ENCODE data around the gene CSGALNACT2.

Gene CSGALNACT2

DNA sequence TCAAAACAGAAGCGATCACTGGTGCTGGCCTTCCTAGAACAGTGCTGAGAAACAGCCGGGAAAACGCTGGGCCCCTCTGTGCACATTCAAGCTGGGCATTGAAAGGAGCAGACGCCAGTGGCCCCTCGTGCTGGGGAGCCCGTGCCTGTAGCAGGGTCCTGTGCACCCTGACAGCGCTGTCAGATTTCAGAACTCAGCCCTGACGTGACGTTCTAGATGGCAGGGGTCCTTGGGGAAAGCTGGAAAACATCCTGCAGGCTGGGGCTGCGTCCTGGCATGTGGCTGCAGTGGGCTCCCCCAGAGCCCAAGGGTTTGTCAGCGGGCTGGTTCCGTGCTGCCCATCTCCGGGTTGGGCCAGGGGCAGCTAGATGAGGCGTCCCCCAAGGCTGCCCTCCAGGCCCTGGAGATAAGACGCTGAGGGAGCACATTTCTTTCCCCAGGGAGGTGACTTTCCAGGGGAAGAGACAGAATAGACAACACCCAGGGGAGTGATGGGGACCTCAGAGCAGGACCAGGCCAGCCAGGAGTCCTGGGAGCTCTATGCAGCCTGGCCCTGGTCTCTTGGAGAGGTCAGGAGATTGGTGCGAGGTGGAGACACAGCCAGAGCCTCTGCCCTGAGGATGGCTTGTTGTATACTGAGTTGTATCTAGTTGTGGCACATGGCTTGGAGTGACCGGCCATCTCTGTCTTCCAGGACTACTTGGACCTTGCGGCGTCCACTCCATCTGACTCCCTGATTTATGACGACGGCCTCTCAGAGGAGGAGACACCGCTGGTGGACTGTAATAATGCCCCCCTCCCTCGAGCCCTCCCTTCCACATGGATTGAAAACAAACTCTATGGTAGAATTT, 12.1 kb upstream of the CSGALNACT2 start:
- DNase-seq (ENCODE audit: insufficient read length, low spot score) (no peak), FAIRE-seq (no peak)
- TF ChIP-seq, protein P1, sequence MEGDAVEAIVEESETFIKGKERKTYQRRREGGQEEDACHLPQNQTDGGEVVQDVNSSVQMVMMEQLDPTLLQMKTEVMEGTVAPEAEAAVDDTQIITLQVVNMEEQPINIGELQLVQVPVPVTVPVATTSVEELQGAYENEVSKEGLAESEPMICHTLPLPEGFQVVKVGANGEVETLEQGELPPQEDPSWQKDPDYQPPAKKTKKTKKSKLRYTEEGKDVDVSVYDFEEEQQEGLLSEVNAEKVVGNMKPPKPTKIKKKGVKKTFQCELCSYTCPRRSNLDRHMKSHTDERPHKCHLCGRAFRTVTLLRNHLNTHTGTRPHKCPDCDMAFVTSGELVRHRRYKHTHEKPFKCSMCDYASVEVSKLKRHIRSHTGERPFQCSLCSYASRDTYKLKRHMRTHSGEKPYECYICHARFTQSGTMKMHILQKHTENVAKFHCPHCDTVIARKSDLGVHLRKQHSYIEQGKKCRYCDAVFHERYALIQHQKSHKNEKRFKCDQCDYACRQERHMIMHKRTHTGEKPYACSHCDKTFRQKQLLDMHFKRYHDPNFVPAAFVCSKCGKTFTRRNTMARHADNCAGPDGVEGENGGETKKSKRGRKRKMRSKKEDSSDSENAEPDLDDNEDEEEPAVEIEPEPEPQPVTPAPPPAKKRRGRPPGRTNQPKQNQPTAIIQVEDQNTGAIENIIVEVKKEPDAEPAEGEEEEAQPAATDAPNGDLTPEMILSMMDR (IDR thresholded peaks at IDR 0.05; ENCODE audit: insufficient read depth, missing control alignments) = no peak

DNA sequence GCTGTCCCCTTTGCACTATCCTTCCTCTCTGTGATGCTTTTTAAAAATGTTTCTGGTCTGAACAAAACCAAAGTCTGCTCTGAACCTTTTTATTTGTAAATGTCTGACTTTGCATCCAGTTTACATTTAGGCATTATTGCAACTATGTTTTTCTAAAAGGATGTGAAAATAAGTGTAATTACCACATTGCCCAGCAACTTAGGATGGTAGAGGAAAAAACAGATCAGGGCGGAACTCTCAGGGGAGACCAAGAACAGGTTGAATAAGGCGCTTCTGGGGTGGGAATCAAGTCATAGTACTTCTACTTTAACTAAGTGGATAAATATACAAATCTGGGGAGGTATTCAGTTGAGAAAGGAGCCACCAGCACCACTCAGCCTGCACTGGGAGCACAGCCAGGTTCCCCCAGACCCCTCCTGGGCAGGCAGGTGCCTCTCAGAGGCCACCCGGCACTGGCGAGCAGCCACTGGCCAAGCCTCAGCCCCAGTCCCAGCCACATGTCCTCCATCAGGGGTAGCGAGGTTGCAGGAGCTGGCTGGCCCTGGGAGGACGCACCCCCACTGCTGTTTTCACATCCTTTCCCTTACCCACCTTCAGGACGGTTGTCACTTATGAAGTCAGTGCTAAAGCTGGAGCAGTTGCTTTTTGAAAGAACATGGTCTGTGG, 11.4 kb upstream of the CSGALNACT2 start:
- no peak for FAIRE-seq
- no peak for DNase-seq (ENCODE audit: insufficient read length, low spot score)
- TF ChIP-seq, protein P1 (IDR thresholded peaks at IDR 0.05; ENCODE audit: insufficient read depth, missing control alignments) = no peak

DNA sequence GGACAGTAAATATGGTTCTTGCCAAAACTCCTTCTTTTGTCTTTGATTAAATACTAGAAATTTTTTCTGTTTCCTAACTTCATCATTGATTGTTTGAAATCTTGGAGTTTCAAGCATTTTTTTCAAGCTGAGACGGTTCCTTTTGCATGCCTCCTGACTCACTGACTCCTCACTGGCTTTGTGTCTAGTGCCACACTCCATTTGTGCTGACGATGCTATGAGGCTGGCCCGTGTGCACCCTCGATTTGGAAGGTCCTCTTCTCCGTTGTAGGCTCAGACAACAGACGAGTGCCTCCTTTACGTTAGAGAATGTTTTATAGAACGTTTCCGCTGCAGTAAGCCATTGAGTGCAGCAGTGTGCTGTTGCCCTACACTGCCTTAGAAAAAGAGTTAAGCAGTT, 10.8 kb upstream of the CSGALNACT2 start:
- DNase-seq (ENCODE audit: insufficient read length, low spot score) (no peak), FAIRE-seq (no peak)
- TF ChIP-seq, protein P1 (IDR thresholded peaks at IDR 0.05; ENCODE audit: insufficient read depth, missing control alignments) = no peak

DNA sequence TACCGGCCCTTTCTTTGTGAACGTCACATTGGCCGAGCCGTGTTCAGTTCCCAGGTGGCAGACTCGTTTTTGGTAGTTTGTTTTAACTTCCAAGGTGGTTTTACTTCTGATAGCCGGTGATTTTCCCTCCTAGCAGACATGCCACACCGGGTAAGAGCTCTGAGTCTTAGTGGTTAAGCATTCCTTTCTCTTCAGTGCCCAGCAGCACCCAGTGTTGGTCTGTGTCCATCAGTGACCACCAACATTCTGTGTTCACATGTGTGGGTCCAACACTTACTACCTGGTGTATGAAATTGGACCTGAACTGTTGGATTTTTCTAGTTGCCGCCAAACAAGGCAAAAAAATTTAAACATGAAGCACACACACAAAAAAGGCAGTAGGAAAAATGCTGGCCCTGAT, 9.9 kb upstream of the CSGALNACT2 start:
- DNase-seq (ENCODE audit: insufficient read length, low spot score) (no peak), FAIRE-seq (no peak)

DNA sequence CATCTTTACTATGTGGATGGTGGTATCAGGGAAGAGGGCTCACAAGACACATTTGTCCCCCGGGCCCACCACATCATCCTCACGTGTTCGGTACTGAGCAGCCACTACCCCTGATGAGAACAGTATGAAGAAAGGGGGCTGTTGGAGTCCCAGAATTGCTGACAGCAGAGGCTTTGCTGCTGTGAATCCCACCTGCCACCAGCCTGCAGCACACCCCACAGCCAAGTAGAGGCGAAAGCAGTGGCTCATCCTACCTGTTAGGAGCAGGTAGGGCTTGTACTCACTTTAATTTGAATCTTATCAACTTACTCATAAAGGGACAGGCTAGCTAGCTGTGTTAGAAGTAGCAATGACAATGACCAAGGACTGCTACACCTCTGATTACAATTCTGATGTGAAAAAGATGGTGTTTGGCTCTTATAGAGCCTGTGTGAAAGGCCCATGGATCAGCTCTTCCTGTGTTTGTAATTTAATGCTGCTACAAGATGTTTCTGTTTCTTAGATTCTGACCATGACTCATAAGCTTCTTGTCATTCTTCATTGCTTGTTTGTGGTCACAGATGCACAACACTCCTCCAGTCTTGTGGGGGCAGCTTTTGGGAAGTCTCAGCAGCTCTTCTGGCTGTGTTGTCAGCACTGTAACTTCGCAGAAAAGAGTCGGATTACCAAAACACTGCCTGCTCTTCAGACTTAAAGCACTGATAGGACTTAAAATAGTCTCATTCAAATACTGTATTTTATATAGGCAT, 9.1 kb upstream of the CSGALNACT2 start:
- DNase-seq (ENCODE audit: insufficient read length, low spot score) (no peak), FAIRE-seq (no peak)
- TF ChIP-seq, protein P1 (IDR thresholded peaks at IDR 0.05; ENCODE audit: insufficient read depth, missing control alignments) = no peak

More for the DNA sequence above, 9.9 kb upstream of the CSGALNACT2 start:
- TF ChIP-seq, protein P1 (IDR thresholded peaks at IDR 0.05; ENCODE audit: insufficient read depth, missing control alignments) = no peak

DNA sequence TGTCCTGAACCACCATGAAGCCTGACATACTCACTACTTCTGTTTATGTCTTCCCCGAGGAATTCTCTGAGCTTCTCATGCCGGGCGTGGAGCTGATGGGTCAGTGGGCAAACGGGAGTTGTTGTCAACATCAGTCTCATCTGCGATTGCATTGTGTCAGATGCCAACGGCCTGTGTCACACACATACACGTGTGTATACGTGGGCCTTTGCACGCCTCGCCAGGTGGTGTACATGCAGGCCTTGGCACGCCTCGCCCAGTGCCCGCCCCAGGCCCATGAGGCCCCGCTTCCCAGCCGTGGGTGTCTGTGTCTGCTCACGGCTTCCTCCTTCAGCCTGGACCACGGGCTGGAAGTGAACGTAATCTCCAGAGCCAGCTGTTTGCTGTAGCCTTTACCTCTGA, 7.5 kb upstream of the CSGALNACT2 start:
- TF ChIP-seq, protein P1 (IDR thresholded peaks at IDR 0.05; ENCODE audit: insufficient read depth, missing control alignments) = no peak
- FAIRE-seq (no peak), DNase-seq (ENCODE audit: insufficient read length, low spot score) (no peak)

All from D721Med (cell line).